ENCODE measurements around the gene SETD2.
"Not testable (repeated sequence)": the region's sequence is repeated elsewhere in the genome, so short reads cannot be mapped to it uniquely, and the experiment has no call there.

The SETD2 gene

DNA sequence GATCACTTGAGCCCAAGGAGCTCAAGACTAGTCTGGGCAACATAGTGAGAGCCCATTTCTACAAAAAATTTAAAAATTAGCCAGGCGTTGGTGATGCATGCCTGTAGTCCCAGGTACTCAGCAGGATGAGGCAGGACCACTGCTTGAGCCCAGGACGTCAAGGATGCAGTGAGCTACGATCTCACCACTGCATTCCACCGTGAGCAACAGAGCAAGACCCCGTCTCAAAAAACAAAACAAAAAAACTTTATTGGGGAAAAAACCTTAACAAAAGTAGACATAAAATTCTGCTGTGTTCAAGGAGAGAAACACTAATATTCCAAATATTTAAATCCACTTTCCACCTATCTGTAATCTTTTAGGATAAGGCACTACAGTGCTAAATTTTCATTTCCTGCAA, 20.8 kb downstream of the SETD2 start:
- H3K27me3 ChIP-seq = no peaks in the 10 kb centered on the region
- DNase-seq = no peak
- no peaks in the 10 kb centered on the region for H3K36me3 ChIP-seq
- H3K4me3 ChIP-seq = no peak overlapping the region
- TF ChIP-seq, protein P1, sequence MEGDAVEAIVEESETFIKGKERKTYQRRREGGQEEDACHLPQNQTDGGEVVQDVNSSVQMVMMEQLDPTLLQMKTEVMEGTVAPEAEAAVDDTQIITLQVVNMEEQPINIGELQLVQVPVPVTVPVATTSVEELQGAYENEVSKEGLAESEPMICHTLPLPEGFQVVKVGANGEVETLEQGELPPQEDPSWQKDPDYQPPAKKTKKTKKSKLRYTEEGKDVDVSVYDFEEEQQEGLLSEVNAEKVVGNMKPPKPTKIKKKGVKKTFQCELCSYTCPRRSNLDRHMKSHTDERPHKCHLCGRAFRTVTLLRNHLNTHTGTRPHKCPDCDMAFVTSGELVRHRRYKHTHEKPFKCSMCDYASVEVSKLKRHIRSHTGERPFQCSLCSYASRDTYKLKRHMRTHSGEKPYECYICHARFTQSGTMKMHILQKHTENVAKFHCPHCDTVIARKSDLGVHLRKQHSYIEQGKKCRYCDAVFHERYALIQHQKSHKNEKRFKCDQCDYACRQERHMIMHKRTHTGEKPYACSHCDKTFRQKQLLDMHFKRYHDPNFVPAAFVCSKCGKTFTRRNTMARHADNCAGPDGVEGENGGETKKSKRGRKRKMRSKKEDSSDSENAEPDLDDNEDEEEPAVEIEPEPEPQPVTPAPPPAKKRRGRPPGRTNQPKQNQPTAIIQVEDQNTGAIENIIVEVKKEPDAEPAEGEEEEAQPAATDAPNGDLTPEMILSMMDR (IDR thresholded peaks at IDR 0.05) = no peak
- intact Hi-C loops (cut with DNase I; ENCODE audit: low total_unique reads) = no loop called here
- peaks cover 0 to 56% (median 17%) of the 10 kb centered on the region in 4 donors for H3K4me1 ChIP-seq
- no peak overlapping the region for H3K27ac ChIP-seq
- H3K9me3 ChIP-seq = no peaks in the 10 kb centered on the region

DNA sequence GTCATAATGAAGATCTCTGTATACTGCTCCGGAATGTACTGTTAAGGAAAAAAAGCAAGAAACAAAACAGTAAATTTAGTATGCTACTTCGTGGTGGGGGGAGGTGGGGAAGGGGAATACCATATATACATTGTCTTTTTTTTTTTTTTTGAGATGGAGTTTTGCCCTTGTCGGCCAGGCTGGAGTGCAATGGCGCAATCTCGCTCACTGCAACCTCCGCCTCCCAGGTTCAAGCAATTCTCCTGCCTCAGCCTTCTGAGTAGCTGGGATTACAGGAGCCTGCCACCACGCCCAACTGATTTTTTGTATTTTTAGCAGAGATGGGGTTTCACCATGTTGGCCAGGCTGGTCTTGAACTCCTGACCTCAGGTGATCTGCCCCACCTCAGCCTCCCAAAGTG, 21.4 kb downstream of the SETD2 start:
- H3K4me3 ChIP-seq; H3K9me3 ChIP-seq; H3K36me3 ChIP-seq; H3K27ac ChIP-seq; DNase-seq; H3K27me3 ChIP-seq; intact Hi-C loops (cut with DNase I; ENCODE audit: low total_unique reads): not testable (repeated sequence)
- peaks cover 0 to 54% (median 17%) of the 10 kb centered on the region in 4 donors for H3K4me1 ChIP-seq

DNA sequence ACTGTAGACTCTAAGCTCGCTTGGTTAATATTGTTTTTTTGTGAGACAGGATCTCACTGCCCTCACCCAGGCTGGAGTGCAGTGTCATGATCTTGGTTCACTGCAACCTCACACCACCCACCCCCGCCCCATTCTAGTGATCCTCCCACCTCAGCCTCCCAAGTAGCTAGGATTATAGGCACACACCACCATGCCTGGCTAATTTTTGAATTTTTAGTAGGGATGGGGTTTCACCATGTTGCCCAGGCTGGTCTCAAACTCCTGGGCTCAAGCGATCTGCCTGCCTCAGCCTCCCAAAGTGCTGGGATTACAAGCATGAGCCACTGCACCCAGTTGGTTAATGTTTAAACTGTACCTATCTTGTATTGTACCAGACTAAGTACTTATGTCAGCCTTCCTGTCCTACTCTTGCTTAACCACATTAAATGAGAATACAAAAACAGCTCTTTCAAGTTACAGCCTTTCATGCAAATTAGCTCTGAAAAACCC, 22.9 kb downstream of the SETD2 start:
- H3K4me1 ChIP-seq = peaks cover 0 to 61% (median 21%) of the 10 kb centered on the region in 4 donors
- DNase-seq; H3K4me3 ChIP-seq; intact Hi-C loops (cut with DNase I; ENCODE audit: low total_unique reads); H3K9me3 ChIP-seq; H3K27me3 ChIP-seq; H3K27ac ChIP-seq; H3K36me3 ChIP-seq: not testable (repeated sequence)

DNA sequence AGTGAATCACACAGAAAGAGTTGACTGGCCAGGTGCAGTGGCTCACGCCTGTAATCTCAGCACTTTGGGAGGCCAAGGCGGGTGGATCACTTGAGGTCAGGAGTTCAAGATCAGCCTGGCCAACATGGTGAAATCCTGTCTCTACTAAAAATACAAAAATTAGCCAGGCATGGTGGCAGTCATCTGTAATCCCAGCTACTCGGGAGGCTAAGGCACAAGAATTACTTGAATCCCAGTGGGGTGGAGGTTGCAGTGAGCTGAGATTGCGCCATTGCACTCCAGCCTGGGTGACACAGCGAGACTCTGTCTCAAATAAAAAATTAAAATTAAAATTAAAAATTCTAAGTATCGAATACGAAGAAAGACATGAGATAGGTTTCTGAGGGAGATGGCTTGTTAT, 23.4 kb downstream of the SETD2 start:
- intact Hi-C loops (cut with DNase I; ENCODE audit: low total_unique reads) = not testable (repeated sequence)

DNA sequence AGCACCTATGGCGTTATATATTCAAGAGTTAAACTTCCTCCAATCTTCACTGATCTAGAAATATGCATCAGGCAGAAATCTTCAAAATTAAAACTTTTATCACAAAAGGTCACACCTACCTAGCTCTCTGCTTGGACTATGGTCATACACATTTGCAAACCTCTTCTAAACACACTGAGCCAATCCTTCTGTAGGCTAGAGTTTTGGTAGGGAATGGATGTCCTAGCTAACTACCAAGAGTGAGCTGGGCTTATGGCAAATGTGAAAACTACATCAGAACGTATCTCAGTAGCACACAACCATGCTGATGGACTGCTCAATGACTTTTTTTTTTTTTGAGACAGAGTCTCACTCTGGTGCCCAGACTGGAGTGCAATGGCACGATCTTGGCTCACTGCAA, 29.6 kb downstream of the SETD2 start:
- H3K27me3 ChIP-seq = no peaks in the 10 kb centered on the region
- intact Hi-C loops (cut with DNase I; ENCODE audit: low total_unique reads) = no loop called here
- no peaks in the 10 kb centered on the region for H3K36me3 ChIP-seq
- H3K9me3 ChIP-seq = no peaks in the 10 kb centered on the region
- no peak overlapping the region for H3K4me3 ChIP-seq
- H3K4me1 ChIP-seq = peaks cover 0 to 37% (median 15%) of the 10 kb centered on the region in 4 donors
- no peak for DNase-seq
- TF ChIP-seq, protein P1 (IDR thresholded peaks at IDR 0.05) = no peak
- H3K27ac ChIP-seq = no peak overlapping the region

More for the DNA sequence above, 23.4 kb downstream of the SETD2 start:
- not testable (repeated sequence) for H3K27me3 ChIP-seq, DNase-seq, H3K27ac ChIP-seq, H3K36me3 ChIP-seq, H3K9me3 ChIP-seq, H3K4me3 ChIP-seq
- H3K4me1 ChIP-seq = peaks cover 0 to 61% (median 21%) of the 10 kb centered on the region in 4 donors

DNA sequence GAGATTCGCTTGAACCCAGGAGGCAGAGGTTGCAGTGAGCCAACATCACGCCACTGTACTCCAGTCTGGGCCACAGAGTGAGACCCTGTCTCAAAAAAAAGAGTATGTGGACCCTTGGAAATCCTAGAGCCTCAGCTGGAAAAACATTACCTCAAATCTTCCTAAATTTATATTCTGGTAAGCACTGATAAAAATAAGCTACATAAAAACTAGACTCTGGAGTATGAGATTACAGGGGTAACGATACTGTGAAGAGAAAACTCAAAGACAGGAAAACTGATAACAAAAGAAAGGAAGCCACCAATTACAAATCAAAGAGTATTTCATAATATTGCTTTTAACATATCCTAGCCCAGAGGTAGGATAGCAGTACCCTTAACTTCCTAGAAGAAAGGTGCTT, 30.3 kb downstream of the SETD2 start:
- Histone ChIP-seq H3K27me3 (no peaks in the 10 kb centered on the region), H3K4me3 (no peak overlapping the region), H3K9me3 (no peaks in the 10 kb centered on the region), H3K36me3 (no peaks in the 10 kb centered on the region), H3K27ac (no peak overlapping the region), H3K4me1 (peaks cover 0 to 37% (median 15%) of the 10 kb centered on the region in 4 donors)
- intact Hi-C loops (cut with DNase I; ENCODE audit: low total_unique reads) = no loop called here
- TF ChIP-seq, protein P1 (IDR thresholded peaks at IDR 0.05) = no peak
- no peak for DNase-seq

DNA sequence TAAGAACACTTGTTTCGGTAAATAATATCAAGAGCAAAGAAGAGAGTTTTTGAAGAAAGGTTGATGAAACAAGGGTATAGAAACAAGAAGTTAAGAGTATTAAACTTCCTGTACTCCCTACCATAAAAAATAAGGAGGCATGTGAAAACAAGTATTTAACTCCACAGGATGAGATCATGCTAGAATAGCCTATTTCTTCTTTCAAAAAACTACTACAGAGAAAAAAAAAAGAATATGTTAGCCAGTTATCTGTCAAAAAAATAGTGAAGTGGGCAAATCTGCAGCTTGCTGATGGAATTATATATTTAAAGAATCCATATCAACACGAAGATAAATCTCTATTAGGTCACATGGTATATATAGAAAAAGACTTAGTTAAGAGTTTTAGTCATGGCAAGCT, 33.4 kb downstream of the SETD2 start:
- Histone ChIP-seq H3K27me3 (no peaks in the 10 kb centered on the region), H3K4me3 (no peak overlapping the region), H3K9me3 (no peaks in the 10 kb centered on the region), H3K36me3 (no peaks in the 10 kb centered on the region), H3K4me1 (peaks cover 0 to 25% (median 11%) of the 10 kb centered on the region in 4 donors), H3K27ac (no peak overlapping the region)
- intact Hi-C loops (cut with DNase I; ENCODE audit: low total_unique reads) = no loop called here
- no peak for DNase-seq
- TF ChIP-seq, protein P1 (IDR thresholded peaks at IDR 0.05) = no peak
